OCI-M2 (cell line): ENCODE results near the gene SLCO3A1.
"Not testable (repeated sequence)": the region's sequence is repeated elsewhere in the genome, so short reads cannot be mapped to it uniquely, and the experiment has no call there.

Experiments
- DNase-seq: peaks from one replicate; lab custom pipeline; 2025; ENCODE audit not compliant: unreplicated experiment; lab: John Stamatoyannopoulos, UW

SLCO3A1 gene

DNA sequence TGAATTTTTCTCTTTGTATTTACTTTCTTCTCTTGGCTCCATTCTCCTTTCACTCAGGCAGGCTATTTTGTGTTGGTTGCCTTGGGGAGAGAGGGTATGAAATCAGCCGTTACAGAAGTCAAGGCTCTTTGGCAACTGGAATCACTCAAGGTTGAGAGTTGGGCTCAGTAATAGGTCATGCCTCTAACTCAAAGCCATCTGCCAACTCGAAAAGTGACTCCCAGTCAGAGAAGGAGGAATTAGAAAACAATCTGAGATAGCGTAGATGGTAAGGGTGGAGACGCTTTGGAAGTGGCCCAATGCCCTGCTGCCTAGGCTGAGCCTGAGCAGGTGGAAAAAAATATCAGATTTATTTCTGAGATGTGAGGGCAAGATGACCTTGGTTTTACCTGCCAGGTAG lies 334.5 kb downstream of the SLCO3A1 start:
- no peak for DNase-seq

DNA sequence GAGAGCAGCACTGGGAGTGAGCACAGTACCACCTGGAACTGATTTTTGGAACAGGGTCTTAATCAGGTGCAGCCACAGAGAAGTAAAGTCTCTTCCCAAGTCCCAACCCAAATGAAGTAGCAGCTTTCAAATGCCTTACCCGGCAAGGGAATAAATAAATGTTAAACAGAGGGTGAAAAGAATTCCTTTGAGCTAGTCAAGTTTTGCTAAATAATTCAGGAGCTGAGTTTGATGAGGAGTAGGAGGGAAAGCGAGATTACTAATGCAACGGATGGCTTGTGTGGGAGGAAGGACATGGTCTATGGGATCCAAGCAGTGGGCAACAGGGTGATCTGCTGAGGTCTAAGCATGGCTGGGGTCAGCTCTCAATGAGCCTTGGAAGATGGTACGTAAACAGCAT lies 335.7 kb downstream of the SLCO3A1 start:
- no peak for DNase-seq

DNA sequence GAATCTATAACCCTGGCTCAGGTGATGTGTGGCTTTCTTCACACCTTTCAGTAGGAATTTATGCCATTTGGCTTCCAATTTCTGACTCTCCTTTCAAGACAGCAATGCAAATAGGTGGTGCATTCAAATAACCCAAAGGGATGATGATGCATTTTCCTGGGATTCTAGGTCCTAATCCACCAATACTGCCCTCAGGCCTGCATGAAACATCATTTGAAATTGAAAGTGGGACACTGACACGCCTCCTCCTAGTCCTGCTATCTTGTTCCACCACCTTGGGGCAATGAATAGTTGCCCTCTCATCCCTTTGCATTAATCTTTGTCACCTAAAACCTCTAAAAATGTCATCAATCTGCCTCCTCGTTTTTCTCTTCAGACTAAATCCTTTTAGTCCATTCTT lies 341.7 kb downstream of the SLCO3A1 start:
- DNase-seq = no peak

DNA sequence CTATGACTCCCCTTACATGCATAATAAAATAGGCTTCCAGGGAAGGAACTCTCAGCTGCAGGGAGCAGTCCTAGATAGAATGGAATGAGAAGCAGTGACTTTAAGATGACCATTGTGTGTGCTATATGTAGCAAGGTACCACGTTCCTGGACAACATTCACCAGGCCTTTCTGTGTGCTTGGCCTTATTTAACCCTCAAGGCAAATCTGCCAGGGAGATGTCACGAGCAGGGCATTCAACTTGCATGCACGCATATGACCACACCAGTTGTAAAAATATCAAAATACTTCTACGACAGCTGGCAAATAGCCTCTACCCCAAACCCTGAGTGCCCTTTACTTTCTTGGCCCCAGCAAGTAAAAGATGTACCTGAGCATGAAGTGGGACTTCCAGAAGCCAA lies 342.8 kb downstream of the SLCO3A1 start:
- no peak for DNase-seq

GRCh38 chr15:92197746-92198145 lies 344.2 kb downstream of the SLCO3A1 start:
- DNase-seq = no peak

DNA sequence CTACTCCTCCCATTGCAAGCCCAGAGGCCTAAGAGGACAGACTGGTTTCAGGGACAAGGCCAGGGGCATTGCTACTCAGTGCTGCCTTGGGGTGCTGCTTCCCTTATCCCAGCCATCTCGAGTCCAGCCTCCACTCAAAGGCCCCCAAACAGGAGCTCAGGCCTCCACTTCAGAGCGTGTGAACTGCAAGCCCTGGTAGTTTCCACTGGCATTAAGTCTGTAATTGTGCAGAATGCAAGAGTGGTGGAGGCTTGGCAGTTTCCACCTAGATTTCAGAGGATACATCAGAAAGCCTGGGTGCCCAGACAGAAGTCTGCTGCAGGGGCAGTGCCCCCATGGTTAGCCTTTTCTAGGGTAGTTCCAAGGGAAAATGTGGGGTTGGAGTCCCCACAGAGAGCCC lies 347.4 kb downstream of the SLCO3A1 start:
- no peak for DNase-seq

- DNase-seq = no peak
These were observed 351.8 kb downstream of the SLCO3A1 start for GRCh38 chr15:92205255-92205739.

GRCh38 chr15:92207601-92208000 lies 354.1 kb downstream of the SLCO3A1 start:
- DNase-seq = not testable (repeated sequence)
